VCaP (cell line): ENCODE results near the gene KCTD10.
"Not testable (repeated sequence)": the region's sequence is repeated elsewhere in the genome, so short reads cannot be mapped to it uniquely, and the experiment has no call there.

Source experiments
- H3K27ac ChIP-seq: fragments of 450-650 bp; 2 replicates; pipeline ENCODE4 v1.5.1; 2017
- TF ChIP-seq, protein P1 (sequence below): fragments of 450-650 bp; conservative IDR thresholded peaks from 2 replicates; pipeline ENCODE4 v1.5.1; 2017; ENCODE audit warnings: mild to moderate bottlenecking, moderate library complexity

The KCTD10 gene

GRCh38 chr12:109428037-109428629 is 49.0 kb downstream of the KCTD10 start:
- TF ChIP-seq, protein P1, sequence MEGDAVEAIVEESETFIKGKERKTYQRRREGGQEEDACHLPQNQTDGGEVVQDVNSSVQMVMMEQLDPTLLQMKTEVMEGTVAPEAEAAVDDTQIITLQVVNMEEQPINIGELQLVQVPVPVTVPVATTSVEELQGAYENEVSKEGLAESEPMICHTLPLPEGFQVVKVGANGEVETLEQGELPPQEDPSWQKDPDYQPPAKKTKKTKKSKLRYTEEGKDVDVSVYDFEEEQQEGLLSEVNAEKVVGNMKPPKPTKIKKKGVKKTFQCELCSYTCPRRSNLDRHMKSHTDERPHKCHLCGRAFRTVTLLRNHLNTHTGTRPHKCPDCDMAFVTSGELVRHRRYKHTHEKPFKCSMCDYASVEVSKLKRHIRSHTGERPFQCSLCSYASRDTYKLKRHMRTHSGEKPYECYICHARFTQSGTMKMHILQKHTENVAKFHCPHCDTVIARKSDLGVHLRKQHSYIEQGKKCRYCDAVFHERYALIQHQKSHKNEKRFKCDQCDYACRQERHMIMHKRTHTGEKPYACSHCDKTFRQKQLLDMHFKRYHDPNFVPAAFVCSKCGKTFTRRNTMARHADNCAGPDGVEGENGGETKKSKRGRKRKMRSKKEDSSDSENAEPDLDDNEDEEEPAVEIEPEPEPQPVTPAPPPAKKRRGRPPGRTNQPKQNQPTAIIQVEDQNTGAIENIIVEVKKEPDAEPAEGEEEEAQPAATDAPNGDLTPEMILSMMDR, result peak; percentile 99
- no peak overlapping the region for H3K27ac ChIP-seq

DNA sequence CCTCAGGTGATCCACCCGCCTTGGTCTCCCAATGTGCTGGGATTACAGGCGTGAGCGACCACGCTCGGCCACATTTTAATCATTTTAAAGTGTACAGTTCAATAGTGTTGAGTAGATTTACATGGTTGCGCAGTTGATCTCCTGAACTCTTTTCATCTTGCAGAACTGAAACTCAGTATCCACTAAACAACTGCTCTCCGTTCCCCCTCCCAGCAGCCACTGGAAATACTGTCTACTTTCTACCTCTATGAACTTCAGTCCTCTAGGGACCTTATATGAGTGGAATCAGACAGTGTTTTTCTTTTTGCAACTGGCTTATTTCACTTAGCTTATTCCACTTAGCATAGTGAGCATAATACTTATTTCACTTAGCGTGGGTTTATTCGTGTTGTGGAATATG is 53.7 kb downstream of the KCTD10 start:
- no peak overlapping the region for H3K27ac ChIP-seq
- TF ChIP-seq, protein P1, result no peak

- no peak overlapping the region for H3K27ac ChIP-seq
- TF ChIP-seq, protein P1, result no peak
These were observed 54.8 kb downstream of the KCTD10 start for GRCh38 chr12:109422251-109422650.

DNA sequence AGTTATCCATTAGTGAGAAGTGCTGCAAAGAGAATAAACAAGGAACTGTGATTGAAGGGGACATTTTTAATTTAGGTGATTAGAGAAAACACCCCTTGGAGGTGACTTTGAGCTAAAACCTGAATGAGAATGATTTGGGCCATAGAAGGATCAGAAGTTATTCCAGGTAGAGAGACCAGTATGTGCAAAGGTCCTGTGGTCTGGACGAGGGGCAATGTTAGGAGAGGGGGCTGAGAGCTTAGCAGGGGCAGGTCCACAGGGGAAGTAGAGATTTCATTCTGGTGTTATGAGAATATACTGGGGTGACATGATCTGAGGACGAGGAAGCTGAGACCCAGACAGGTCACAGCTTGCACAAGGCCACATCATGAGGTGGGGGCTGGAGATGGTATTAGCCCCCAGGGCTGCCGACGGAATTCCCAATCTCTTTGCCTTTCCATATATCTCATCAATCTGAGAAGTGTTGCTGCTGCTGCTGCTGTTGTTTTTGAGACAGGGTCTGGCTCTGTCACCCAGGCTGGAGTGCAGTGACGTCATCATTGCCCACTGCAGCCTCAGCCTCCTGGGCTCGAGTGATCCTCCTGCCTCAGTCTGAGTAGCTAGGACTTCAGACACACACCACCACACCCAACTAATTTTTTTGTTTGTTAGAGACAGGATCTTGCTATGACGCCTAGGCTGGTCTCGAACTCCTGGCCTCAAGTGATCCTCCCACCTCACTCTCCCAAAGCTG is 55.6 kb downstream of the KCTD10 start:
- TF ChIP-seq, protein P1, result no peak
- no peak overlapping the region for H3K27ac ChIP-seq

DNA sequence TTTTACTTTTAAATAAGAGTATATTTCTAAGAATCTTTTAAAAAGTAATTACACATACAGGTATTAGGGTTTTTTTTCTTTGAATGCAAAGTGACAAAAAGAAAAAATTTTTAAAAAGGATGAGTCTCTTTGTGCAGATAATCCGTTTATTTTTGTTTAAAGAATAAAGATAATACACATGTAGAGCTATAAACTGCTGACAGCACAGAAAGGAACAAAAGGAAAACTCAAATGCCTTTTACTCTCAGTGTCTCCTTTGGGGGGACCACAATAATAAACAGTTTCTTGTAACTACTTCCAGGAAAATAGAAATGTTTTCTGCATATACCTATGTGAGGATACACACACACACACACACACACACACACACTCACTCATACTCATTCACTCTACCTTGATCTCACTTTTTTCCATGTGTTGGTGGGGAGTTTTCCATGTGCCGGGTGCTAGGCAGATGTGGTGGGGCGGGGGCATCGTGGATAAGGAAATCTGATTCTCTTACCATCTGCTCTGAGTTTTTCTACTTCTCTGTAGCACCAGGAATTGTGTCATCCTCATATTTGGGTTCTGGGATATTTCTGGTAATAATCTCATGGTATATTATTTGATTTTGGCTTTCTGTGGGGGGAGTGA is 58.1 kb downstream of the KCTD10 start:
- no peak overlapping the region for H3K27ac ChIP-seq
- TF ChIP-seq, protein P1, result no peak

DNA sequence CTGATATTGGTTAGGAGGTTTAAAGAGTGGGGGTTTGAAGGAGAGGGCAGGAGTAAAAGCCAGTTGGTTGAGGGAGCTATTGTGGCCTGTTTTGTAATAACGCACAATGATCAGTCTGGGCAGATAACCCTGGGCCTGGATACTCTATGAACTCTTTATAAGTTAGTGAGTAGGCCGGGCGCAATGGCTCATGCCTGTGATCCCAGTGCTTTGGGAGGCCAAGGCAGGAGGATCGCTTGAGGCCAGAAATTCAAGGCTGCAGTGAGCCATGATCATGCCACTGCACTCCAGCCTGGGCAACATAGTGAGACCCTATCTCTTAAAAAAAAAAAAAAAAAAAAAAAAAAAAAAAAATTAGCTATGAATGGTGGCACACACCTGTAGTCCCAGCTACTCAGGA is 71.0 kb downstream of the KCTD10 start:
- H3K27ac ChIP-seq, result not testable (repeated sequence)

DNA sequence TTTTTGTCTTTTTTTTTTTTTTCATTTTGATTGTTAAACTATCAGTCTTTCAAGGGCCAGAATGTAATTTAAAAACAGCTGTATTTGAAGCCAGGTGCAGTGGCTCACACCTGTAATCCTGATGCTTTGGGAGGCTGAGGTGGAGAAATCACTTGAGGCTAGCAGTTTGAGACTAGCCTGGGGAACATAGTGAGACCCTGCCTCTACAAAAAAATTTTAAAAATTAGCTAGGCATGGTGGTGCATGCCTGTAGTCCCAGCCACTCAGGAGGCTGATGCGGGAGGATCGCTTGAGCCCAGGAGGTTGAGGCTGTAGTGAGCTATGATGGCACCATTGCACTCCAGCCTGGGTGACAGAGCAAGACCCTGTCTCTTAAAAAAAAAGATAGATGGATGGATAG is 72.3 kb downstream of the KCTD10 start:
- not testable (repeated sequence) for H3K27ac ChIP-seq
